NT2/D1 (cell line): ENCODE data around the gene LDLRAD4.

ENCODE experiments used
- DNase-seq: peaks from one replicate; pipeline ENCODE4 v3.0.0-alpha.2; 2011; ENCODE audit warnings: low read depth, low spot score
- H3K27me3 ChIP-seq: 2 replicates; pipeline ENCODE4 v1.6.0; 2011; ENCODE audit warnings: mild to moderate bottlenecking; ENCODE audit not compliant: insufficient read length, insufficient read depth
- H3K36me3 ChIP-seq: 2 replicates; pipeline ENCODE4 v1.6.1; 2011; ENCODE audit warnings: mild to moderate bottlenecking, low read length, mixed read lengths; ENCODE audit not compliant: insufficient read depth, insufficient read length
- H3K4me1 ChIP-seq: 2 replicates; pipeline ENCODE4 v1.5.1; 2011; ENCODE audit not compliant: insufficient read depth, insufficient read length
- H3K4me3 ChIP-seq: 2 replicates; pipeline ENCODE4 v1.5.1; 2011; ENCODE audit warnings: low read depth; ENCODE audit not compliant: insufficient read length
- H3K9ac ChIP-seq: 2 replicates; pipeline ENCODE4 v1.6.0; 2011; ENCODE audit warnings: low read depth; ENCODE audit not compliant: insufficient read length
- H3K9me3 ChIP-seq: 2 replicates; pipeline ENCODE4 v1.5.1; 2011; ENCODE audit warnings: mild to moderate bottlenecking, low read length; ENCODE audit not compliant: insufficient read depth
- SUZ12 ChIP-seq: IDR thresholded peaks from 2 replicates; pipeline ENCODE4 v1.6.1; 2011; ENCODE audit not compliant: insufficient read length, insufficient read depth; ENCODE audit errors: extremely low read depth
- YY1 ChIP-seq: IDR thresholded peaks from 2 replicates; pipeline ENCODE4 v1.6.1; 2011; ENCODE audit not compliant: insufficient read length, insufficient read depth
- ZNF274 ChIP-seq: IDR thresholded peaks from 2 replicates; pipeline ENCODE4 v1.6.1; 2011; ENCODE audit warnings: mild to moderate bottlenecking, low read depth, low read length

LDLRAD4 gene

GRCh38 chr18:13382366-13382953 is 163.9 kb downstream of the LDLRAD4 start:
- H3K4me3 ChIP-seq = no peak overlapping the region
- H3K27me3 ChIP-seq = no peaks in the 10 kb centered on the region
- no peak for DNase-seq
- peaks cover 3% of the 10 kb centered on the region for H3K4me1 ChIP-seq
- H3K36me3 ChIP-seq = no peaks in the 10 kb centered on the region
- TF ChIP-seq ZNF274 = no peak
- TF ChIP-seq YY1 = no peak
- no peak for TF ChIP-seq SUZ12
- H3K9ac ChIP-seq = no peak overlapping the region
- H3K9me3 ChIP-seq = no peaks in the 10 kb centered on the region

- Histone ChIP-seq H3K27me3 (no peaks in the 10 kb centered on the region), H3K9me3 (no peaks in the 10 kb centered on the region), H3K4me3 (no peak overlapping the region), H3K4me1 (peaks cover 3% of the 10 kb centered on the region), H3K9ac (no peak overlapping the region), H3K36me3 (no peaks in the 10 kb centered on the region)
- TF ChIP-seq ZNF274 (no peak), SUZ12 (no peak), YY1 (no peak)
- DNase-seq = no peak
Observed at GRCh38 chr18:13382954-13383827, 164.6 kb downstream of the LDLRAD4 start.

DNA sequence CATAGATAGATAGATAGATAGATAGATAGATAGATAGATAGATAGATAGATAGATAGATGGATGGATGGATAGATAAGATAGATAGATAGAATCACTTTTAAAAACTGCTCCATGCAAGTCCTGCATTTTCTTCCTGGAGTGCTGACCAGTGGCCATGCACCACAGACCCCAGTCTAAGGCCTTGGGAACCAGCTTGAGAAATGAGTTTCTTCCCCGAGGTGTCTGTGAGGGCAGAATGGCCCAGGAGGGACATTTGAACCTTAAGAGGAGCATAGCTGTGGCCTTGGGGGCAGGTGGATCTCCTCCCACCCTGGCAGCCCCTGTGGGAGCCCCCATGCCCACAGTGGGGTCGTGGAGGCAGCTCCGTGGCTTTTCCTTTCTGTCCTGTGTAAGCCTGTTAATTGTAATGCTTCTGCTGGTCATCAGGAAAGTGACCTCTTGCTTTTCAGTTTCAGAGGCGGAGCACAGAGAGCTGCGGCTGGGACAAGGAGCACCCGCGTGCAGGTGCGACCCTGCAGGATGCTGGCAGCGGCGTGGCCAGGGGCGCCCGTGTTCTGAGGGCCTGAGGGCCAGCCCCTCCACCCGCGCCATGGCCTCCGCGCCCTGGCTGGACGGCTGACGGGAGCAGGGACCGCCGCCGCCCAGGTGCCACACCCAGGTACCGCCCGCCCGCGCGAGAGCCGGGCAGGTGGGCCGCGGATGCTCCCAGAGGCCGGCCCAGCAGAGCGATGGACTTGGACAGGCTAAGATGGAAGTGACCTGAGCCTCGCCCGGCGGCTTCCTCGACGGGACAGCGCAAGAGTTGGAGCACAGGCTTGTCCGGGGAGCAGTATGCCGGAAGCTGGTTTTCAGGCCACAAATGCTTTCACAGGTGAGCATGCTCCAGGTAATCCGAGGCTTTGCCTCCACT is 168.6 kb downstream of the LDLRAD4 start:
- DNase-seq = no peak
- Histone ChIP-seq H3K36me3 (no peaks in the 10 kb centered on the region), H3K4me3 (no peak overlapping the region), H3K4me1 (peaks cover 2% of the 10 kb centered on the region), H3K9me3 (no peaks in the 10 kb centered on the region), H3K9ac (no peak overlapping the region), H3K27me3 (no peaks in the 10 kb centered on the region)
- TF ChIP-seq SUZ12 = no peak
- TF ChIP-seq ZNF274 = no peak
- no peak for TF ChIP-seq YY1

- H3K27me3 ChIP-seq = no peaks in the 10 kb centered on the region
- TF ChIP-seq SUZ12 (no peak), YY1 (no peak), ZNF274 (no peak)
- no peaks in the 10 kb centered on the region for H3K36me3 ChIP-seq
- no peaks in the 10 kb centered on the region for H3K9me3 ChIP-seq
- no peak for DNase-seq
- H3K4me1 ChIP-seq = peaks cover 2% of the 10 kb centered on the region
- no peak overlapping the region for H3K4me3 ChIP-seq
- no peak overlapping the region for H3K9ac ChIP-seq
Observed at GRCh38 chr18:13387855-13388548, 169.4 kb downstream of the LDLRAD4 start.

- no peaks in the 10 kb centered on the region for H3K27me3 ChIP-seq
- peaks cover 2% of the 10 kb centered on the region for H3K4me1 ChIP-seq
- no peaks in the 10 kb centered on the region for H3K9me3 ChIP-seq
- no peak for DNase-seq
- no peak overlapping the region for H3K9ac ChIP-seq
- no peaks in the 10 kb centered on the region for H3K36me3 ChIP-seq
- TF ChIP-seq ZNF274 = no peak
- no peak overlapping the region for H3K4me3 ChIP-seq
Observed at GRCh38 chr18:13388586-13389490, 170.3 kb downstream of the LDLRAD4 start.

DNA sequence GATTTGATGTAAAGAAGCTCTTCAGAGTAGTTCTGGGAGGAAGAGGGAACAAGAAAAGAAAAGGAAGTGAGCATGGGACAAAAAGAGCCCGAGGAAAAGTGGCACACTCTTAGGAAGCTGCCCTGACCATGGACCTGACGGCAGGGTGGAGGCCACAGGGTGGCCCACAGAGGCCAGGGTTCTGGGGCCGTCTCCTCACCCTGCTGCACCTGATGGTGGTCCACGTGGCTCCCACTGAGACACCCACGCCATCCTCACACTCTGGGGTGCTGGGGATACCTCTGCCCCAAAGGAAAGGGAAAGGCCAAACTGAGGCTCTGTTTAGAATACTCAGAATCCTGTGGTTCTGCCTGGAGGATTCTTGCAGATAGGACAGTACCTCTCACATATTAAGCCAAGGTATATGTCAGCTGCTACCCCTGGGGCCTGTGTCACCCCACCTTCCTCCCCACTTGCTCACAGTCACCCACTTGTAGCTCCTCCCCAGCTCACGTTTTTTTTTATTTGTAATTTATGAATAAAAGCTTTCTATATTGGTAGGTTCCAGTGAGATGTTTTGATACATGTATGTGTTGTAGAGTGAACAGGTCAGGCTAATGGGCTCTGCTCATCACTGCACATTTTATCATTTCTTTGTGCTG is 171.1 kb downstream of the LDLRAD4 start:
- H3K4me3 ChIP-seq = no peak overlapping the region
- TF ChIP-seq YY1 = no peak
- no peak for TF ChIP-seq SUZ12
- TF ChIP-seq ZNF274 = no peak
- no peak overlapping the region for H3K9ac ChIP-seq
- H3K4me1 ChIP-seq = peaks cover 2% of the 10 kb centered on the region
- no peaks in the 10 kb centered on the region for H3K36me3 ChIP-seq
- no peaks in the 10 kb centered on the region for H3K9me3 ChIP-seq
- no peak for DNase-seq
- no peaks in the 10 kb centered on the region for H3K27me3 ChIP-seq
